CD1c-positive myeloid dendritic cell (primary cell): ENCODE results near the gene SFTPB.
"Not testable (repeated sequence)": the region's sequence is repeated elsewhere in the genome, so short reads cannot be mapped to it uniquely, and the experiment has no call there.

Experiments used
- DNase-seq: peaks from one replicate; pipeline ENCODE4 v3.0.0-alpha.2; 2016; ENCODE audit errors: extremely low spot score

Gene SFTPB

GRCh38 chr2:85668009-85668856 is at the start of gene SFTPB:
SFTPB (minus strand) TSS chr2:85668199; CDS start chr2:85668183, 16 bp downstream.
- no peak for DNase-seq

GRCh38 chr2:85717308-85718008 is 49.5 kb upstream of the SFTPB start:
- no peak for DNase-seq

GRCh38 chr2:85716346-85716914 is 48.4 kb upstream of the SFTPB start:
- peak; percentile 60 for DNase-seq

- DNase-seq, result no peak
These were observed 46.8 kb upstream of the SFTPB start for GRCh38 chr2:85714841-85715240.

GRCh38 chr2:85714421-85714820 is 46.4 kb upstream of the SFTPB start:
- not testable (repeated sequence) for DNase-seq

- no peak for DNase-seq
These were observed 45.8 kb upstream of the SFTPB start for GRCh38 chr2:85713836-85714235.

GRCh38 chr2:85712849-85713612 is 45.0 kb upstream of the SFTPB start:
- peak; percentile 53 for DNase-seq

GRCh38 chr2:85712336-85712735 is 44.3 kb upstream of the SFTPB start:
- peak; percentile 87 for DNase-seq

- no peak for DNase-seq
These were observed 43.6 kb upstream of the SFTPB start for GRCh38 chr2:85711578-85712060.

- peak; percentile 79 for DNase-seq
These were observed 42.9 kb upstream of the SFTPB start for GRCh38 chr2:85710687-85711577.

- DNase-seq, result peak; percentile 69
These were observed 41.4 kb upstream of the SFTPB start for GRCh38 chr2:85709401-85709811.

- DNase-seq, result no peak
These were observed 40.6 kb upstream of the SFTPB start for GRCh38 chr2:85708641-85709040.

GRCh38 chr2:85707304-85707703 is 39.3 kb upstream of the SFTPB start:
- DNase-seq, result peak; percentile 94

- DNase-seq, result peak; percentile 86
These were observed 38.7 kb upstream of the SFTPB start for GRCh38 chr2:85706599-85707296.

- DNase-seq, result no peak
These were observed 38.1 kb upstream of the SFTPB start for GRCh38 chr2:85706063-85706462.

- DNase-seq, result peak; percentile 86
These were observed 37.7 kb upstream of the SFTPB start for GRCh38 chr2:85705680-85706039.

- peak; percentile 80 for DNase-seq
These were observed 37.0 kb upstream of the SFTPB start for GRCh38 chr2:85704800-85705679.

GRCh38 chr2:85704038-85704437 is 36.0 kb upstream of the SFTPB start:
- no peak for DNase-seq

- no peak for DNase-seq
These were observed 35.3 kb upstream of the SFTPB start for GRCh38 chr2:85703329-85703728.
